ENCODE results near the gene CERS1. TPM values are rescaled to one million over a fixed set of nuclear protein-coding genes. Genes with fewer than 3 reads are reported as not detected.

The CERS1 gene
- polyA plus RNA-seq, 3 donors, result not detected

- no peak for TF ChIP-seq CTCF (IDR thresholded peaks at IDR 0.05)
- no peak overlapping the region for H3K9ac ChIP-seq (ENCODE audit: insufficient read depth, low read length, poor library complexity, severe bottlenecking)
- no peak overlapping the region for H3K27ac ChIP-seq (ENCODE audit: low read depth in 1 of 2, low read length in 2 of 2)
- peaks cover 6 to 7% of the 10 kb centered on the region in 2 donors for H3K4me1 ChIP-seq (ENCODE audit: control insufficient read depth in 1 of 2, insufficient read depth in 2 of 2, low read length in 2 of 2)
- peaks cover 0 to 5% (median 1%) of the 10 kb centered on the region in 7 donors for H3K9me3 Mint-ChIP-seq
- no peaks in the 10 kb centered on the region for H3K9me3 ChIP-seq (replicated peaks in 1 of 2; ENCODE audit: control insufficient read depth in 1 of 2, insufficient read depth in 1 of 2, low read length in 2 of 2)
- no peak for DNase-seq
- no peaks in the 10 kb centered on the region for H3K79me2 ChIP-seq (ENCODE audit: insufficient read depth, low read length)
- intact Hi-C loops (cut with micrococcal nuclease), result no loop called here
- no peak overlapping the region for H3K27ac Mint-ChIP-seq
- peaks cover 0 to 24% of the 10 kb centered on the region in 2 donors for H3K27me3 ChIP-seq (ENCODE audit: control insufficient read depth in 2 of 2, insufficient read depth in 2 of 2, low read length in 2 of 2)
- no peak overlapping the region for H3K4me3 ChIP-seq (replicated peaks in 1 of 3; ENCODE audit: low read depth in 2 of 3, low read length in 3 of 3)
- H3K36me3 ChIP-seq (replicated peaks in 1 of 2; ENCODE audit: control insufficient read depth in 1 of 2, insufficient read depth in 2 of 2, low read length in 2 of 2), result peaks cover 46 to 55% of the 10 kb centered on the region in 2 donors
- peaks cover 30 to 43% (median 33%) of the 10 kb centered on the region in 3 donors for H3K27me3 Mint-ChIP-seq (ENCODE audit: low read depth in 3 of 3)
- no peak overlapping the region for H3K4me3 Mint-ChIP-seq
- no peak overlapping the region for H2AFZ ChIP-seq (ENCODE audit: insufficient read depth, low read depth, low read length, poor library complexity, severe bottlenecking)
- no peak overlapping the region for H3K4me2 ChIP-seq (replicated peaks; ENCODE audit: extremely low read depth, low read length, poor library complexity, severe bottlenecking)
- peaks cover 53 to 57% of the 10 kb centered on the region in 2 donors for H3K36me3 Mint-ChIP-seq
- peaks cover 63% of the 10 kb centered on the region for H4K20me1 ChIP-seq (ENCODE audit: insufficient read depth, low read length)
- peaks cover 4% of the 10 kb centered on the region for H3K4me1 Mint-ChIP-seq
- 95% methylated on average over 23 of the region's 23 CpGs for WGBS (ENCODE audit: insufficient coverage)
These were observed 28.2 kb downstream of the CERS1 start for GRCh38 chr19:18867751-18868150.

- peaks cover 58 to 62% of the 10 kb centered on the region in 2 donors for H3K36me3 Mint-ChIP-seq
- H3K27me3 Mint-ChIP-seq (ENCODE audit: low read depth in 3 of 3), result peaks cover 28 to 43% (median 33%) of the 10 kb centered on the region in 3 donors
- H3K9me3 Mint-ChIP-seq, result peaks cover 0 to 5% (median 1%) of the 10 kb centered on the region in 7 donors
- Histone ChIP-seq H3K79me2 (ENCODE audit: insufficient read depth, low read length) (no peaks in the 10 kb centered on the region), H3K4me2 (replicated peaks; ENCODE audit: extremely low read depth, low read length, poor library complexity, severe bottlenecking) (no peak overlapping the region), H3K4me1 (ENCODE audit: control insufficient read depth in 1 of 2, insufficient read depth in 2 of 2, low read length in 2 of 2) (peaks cover 6 to 7% of the 10 kb centered on the region in 2 donors), H3K27ac (ENCODE audit: low read depth in 1 of 2, low read length in 2 of 2) (no peak overlapping the region), H2AFZ (ENCODE audit: insufficient read depth, low read depth, low read length, poor library complexity, severe bottlenecking) (no peak overlapping the region), H3K4me3 (replicated peaks in 1 of 3; ENCODE audit: low read depth in 2 of 3, low read length in 3 of 3) (no peak overlapping the region), H4K20me1 (ENCODE audit: insufficient read depth, low read length) (peaks cover 68% of the 10 kb centered on the region), H3K9me3 (replicated peaks in 1 of 2; ENCODE audit: control insufficient read depth in 1 of 2, insufficient read depth in 1 of 2, low read length in 2 of 2) (no peaks in the 10 kb centered on the region), H3K9ac (ENCODE audit: insufficient read depth, low read length, poor library complexity, severe bottlenecking) (no peak overlapping the region), H3K36me3 (replicated peaks in 1 of 2; ENCODE audit: control insufficient read depth in 1 of 2, insufficient read depth in 2 of 2, low read length in 2 of 2) (peaks cover 52 to 60% of the 10 kb centered on the region in 2 donors), H3K27me3 (ENCODE audit: control insufficient read depth in 2 of 2, insufficient read depth in 2 of 2, low read length in 2 of 2) (peaks cover 0 to 24% of the 10 kb centered on the region in 2 donors)
- 94% methylated on average over 22 of the region's 23 CpGs for WGBS (ENCODE audit: insufficient coverage)
- DNase-seq, result no peak
- peaks cover 4% of the 10 kb centered on the region for H3K4me1 Mint-ChIP-seq
- H3K4me3 Mint-ChIP-seq, result no peak overlapping the region
- intact Hi-C loops (cut with micrococcal nuclease), result no loop called here
- H3K27ac Mint-ChIP-seq, result no peak overlapping the region
- no peak for TF ChIP-seq CTCF (IDR thresholded peaks at IDR 0.05)
These were observed 28.8 kb downstream of the CERS1 start for GRCh38 chr19:18867199-18867598.

Data from CD14-positive monocyte (primary cell).